ENCODE results near the gene SDS. TPM values are rescaled to one million over a fixed set of nuclear protein-coding genes. Genes with fewer than 3 reads are reported as not detected.

SDS gene
- total and polyA plus RNA-seq, 12 donors, result 1.8 to 188 (median 3.4) TPM

DNA sequence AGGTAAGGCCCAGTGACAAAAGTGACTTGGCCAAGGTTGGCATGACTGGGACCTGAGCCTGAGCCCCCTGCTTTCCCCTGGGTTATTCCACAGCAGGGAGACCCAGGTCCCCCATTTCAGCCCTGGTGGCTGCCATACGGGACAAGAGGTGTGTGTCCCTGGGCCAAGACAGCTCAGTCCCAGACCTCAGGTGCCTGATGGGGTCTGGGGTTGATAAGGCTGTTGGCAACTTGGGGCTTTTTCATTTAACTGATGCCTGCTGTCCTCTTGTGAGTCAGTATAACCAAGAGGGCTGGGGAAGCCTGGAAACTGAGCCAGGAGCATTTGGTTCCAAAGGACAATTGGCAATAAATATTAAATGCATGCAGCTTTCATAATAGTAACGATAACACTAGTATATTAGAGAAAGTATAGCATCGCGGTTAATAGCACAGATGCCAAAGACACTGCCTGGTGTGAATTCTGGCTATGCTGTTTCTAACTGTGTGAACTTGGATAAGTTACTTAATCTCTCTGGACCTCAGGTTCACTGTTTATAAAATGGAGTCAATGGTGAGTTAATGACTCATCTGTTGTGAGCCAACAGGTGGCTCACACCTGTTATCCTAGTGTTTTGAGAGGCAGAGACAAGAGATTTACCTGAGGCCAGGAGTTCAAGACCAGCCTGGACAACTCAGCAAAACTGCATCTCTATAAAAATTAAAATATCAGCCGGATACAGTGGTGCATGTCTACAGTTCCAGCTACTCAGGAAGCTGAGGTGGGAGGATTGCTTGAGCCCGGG is 19.4 kb upstream of the SDS start:
- Histone ChIP-seq H3K36me3 (replicated peaks in 1 of 2) (no peaks in the 10 kb centered on the region), H3K27ac (peak overlapping the region; percentile 34 to 90 (median 65)), H3K27me3 (no peaks in the 10 kb centered on the region), H3K4me1 (replicated peaks in 1 of 2) (peaks cover 18 to 29% of the 10 kb centered on the region in 2 donors), H3K9me3 (replicated peaks in 1 of 3) (no peaks in the 10 kb centered on the region), H3K4me3 (peak overlapping the region in 2 of 4 donors; percentile 49 to 62)
- intact Hi-C loops (cut with DNase I), result loop anchor here (10.0 kb wide), 2 partner anchors 108 to 238 kb away; partner anchors contain the start of genes DDX54 (in 1 of the 2) and RITA1 (in 1 of the 2)
- WGBS, 4 donors, result 40 to 75% (median 64%) methylated on average over 6 of the region's 6 CpGs
- TF ChIP-seq POLR2A (IDR thresholded peaks at IDR 0.05), result no peak
- TF ChIP-seq, protein P1, sequence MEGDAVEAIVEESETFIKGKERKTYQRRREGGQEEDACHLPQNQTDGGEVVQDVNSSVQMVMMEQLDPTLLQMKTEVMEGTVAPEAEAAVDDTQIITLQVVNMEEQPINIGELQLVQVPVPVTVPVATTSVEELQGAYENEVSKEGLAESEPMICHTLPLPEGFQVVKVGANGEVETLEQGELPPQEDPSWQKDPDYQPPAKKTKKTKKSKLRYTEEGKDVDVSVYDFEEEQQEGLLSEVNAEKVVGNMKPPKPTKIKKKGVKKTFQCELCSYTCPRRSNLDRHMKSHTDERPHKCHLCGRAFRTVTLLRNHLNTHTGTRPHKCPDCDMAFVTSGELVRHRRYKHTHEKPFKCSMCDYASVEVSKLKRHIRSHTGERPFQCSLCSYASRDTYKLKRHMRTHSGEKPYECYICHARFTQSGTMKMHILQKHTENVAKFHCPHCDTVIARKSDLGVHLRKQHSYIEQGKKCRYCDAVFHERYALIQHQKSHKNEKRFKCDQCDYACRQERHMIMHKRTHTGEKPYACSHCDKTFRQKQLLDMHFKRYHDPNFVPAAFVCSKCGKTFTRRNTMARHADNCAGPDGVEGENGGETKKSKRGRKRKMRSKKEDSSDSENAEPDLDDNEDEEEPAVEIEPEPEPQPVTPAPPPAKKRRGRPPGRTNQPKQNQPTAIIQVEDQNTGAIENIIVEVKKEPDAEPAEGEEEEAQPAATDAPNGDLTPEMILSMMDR (IDR thresholded peaks at IDR 0.05), result no peak
- DNase-seq, result no peak

DNA sequence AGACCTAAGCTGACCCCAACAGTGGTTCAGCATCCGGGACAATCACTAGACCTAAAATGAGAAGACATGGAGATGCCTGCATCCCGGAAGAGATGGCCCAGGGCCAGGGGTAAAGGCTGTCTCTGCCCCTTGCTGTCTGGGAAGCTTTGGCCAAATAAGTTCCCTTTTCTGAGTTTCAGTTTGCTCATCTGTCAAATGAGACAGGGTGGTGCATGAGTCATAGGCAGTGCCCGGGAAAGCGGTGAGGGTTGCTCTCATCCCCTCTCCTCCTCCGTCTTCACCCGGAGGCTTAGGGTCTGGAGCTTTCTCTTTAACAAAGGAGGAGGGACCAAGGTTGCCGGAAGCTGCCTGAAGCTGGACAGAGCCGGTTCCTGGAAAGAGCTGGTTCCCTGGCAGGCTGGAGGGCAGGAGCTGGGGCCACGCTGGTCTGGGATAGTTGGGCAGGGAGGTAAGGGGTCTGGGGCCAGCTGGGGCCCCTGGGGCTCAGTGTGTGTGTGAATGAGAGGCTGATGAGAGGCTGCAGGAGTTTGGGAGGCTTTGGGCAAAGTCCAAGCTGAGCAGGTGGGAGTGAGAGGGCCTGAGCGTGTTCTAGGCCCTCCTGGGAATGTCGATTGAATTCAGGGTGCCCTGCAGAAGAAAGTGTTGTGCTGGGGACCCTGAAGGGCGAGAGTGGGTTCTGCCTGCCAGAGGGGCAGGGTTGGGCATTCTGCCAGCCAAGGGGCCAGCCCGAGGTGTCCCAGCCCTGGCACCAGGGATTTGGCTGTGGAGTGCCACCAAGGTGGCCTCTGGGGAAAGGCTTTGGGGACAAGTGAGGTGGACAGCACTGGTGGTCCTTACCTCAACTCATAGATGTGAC is 18.6 kb upstream of the SDS start, which contains the start of gene SDSL:
SDSL (plus strand) TSS at position 351 of the 856 bp plus-strand sequence. CDS start 5,603 bp downstream, outside the sequence.
- intact Hi-C loops (cut with DNase I), result loop anchor here (10.0 kb wide), 2 partner anchors 107 to 237 kb away; partner anchors contain the start of genes DDX54 (in 1 of the 2) and RITA1 (in 1 of the 2)
- Histone ChIP-seq H3K9me3 (replicated peaks in 1 of 3) (no peaks in the 10 kb centered on the region), H3K36me3 (replicated peaks in 1 of 2) (no peaks in the 10 kb centered on the region), H3K4me1 (replicated peaks in 1 of 2) (peaks cover 20 to 33% of the 10 kb centered on the region in 2 donors), H3K27ac (peak within 1 kb of the TSS; percentile 34 to 90 (median 65)), H3K27me3 (no peaks in the 10 kb centered on the region), H3K4me3 (peak within 1 kb of the TSS in 3 of 4 donors; percentile 18 to 62 (median 49))
- 4 to 9% (median 5%) methylated on average over 10 to 13 of the region's 13 CpGs for WGBS, 4 donors
- DNase-seq, result peak; percentile 80 to 94 (median 93)
- TF ChIP-seq POLR2A (IDR thresholded peaks at IDR 0.05), result peak in 1 of 2 donors; percentile 69
- TF ChIP-seq, protein P1 (IDR thresholded peaks at IDR 0.05), result no peak

DNA sequence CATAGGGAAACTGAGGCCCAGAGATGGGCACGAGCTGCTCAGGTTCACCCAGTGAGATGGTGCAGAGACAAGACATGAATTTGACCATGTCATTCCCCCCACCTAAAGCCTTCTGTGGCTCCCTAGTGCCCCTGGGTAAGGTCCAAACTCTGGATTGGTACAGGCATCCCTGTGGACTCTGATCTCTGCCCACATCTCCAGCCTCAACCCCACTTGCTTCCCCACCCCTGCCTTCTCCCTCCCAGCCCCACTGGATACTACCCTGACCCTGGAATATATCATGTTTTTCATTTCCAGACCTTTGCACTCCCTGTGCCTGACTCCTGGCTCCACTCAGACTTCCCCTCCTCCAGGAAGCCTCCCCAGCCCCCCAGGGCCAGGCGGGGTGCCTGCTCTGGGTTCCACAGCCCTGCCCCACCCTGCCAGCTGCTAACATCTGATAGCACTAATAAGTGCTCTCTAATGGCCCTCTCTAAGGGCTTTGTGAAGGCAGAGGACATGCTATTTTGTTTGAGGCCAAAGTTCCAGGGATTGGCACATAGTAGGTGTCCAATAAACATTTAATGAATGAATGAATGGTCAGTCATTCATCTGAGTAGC is 17.4 kb upstream of the SDS start:
- WGBS, 4 donors, result 76 to 84% (median 83%) methylated on average over 2 of the region's 2 CpGs
- H3K4me3 ChIP-seq, result no peak overlapping the region
- intact Hi-C loops (cut with DNase I), result loop anchor here (10.0 kb wide), 2 partner anchors 106 to 236 kb away; partner anchors contain the start of genes DDX54 (in 1 of the 2) and RITA1 (in 1 of the 2)
- no peak for DNase-seq
- H3K9me3 ChIP-seq (replicated peaks in 1 of 3), result no peaks in the 10 kb centered on the region
- no peaks in the 10 kb centered on the region for H3K36me3 ChIP-seq (replicated peaks in 1 of 2)
- H3K27me3 ChIP-seq, result no peaks in the 10 kb centered on the region
- H3K27ac ChIP-seq, result no peak overlapping the region
- no peak for TF ChIP-seq POLR2A (IDR thresholded peaks at IDR 0.05)
- TF ChIP-seq, protein P1 (IDR thresholded peaks at IDR 0.05), result no peak
- peaks cover 20 to 33% of the 10 kb centered on the region in 2 donors for H3K4me1 ChIP-seq (replicated peaks in 1 of 2)

Data from adrenal gland (tissue), 12 donors.